Measurements from ENCODE around the gene ALDH1L1. TPM values are rescaled to one million over a fixed set of nuclear protein-coding genes. Genes with fewer than 3 reads are reported as not detected.

The ALDH1L1 gene
- total and polyA plus RNA-seq, 2 experiments from 2014 or later: 1.0 to 1.3 TPM

DNA sequence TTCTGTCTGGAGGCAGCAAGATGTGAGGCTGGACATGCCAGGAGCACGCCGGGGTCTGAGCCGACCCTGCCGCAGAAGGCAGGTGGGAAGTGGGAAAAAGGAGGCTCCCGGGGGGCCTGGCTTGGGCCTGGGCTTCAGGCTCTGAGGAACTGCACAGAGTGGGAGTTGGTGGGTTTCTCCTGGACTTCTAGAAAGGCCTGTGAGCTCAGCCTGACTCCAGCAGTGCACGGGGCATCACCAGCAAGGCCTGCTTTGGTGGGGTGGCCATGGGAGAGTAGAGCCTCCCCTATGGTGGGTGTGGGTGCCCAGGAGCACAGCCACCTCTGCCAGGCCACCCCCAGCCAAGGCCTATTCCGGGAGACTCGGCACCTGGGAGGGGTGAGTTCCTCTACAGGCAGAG is 78.4 kb downstream of the ALDH1L1 start:
- Histone ChIP-seq H3K27ac (ENCODE audit: low read depth) (no peak overlapping the region), H3K9me2 (ENCODE audit: insufficient read depth) (no peaks in the 10 kb centered on the region), H3F3A (replicated peaks; ENCODE audit: low read depth) (no peaks in the 10 kb centered on the region), H3K4me2 (no peak overlapping the region), H3K4me1 (ENCODE audit: insufficient read depth) (no peaks in the 10 kb centered on the region), H3K36me3 (ENCODE audit: insufficient read depth) (no peaks in the 10 kb centered on the region; the same call in 1 of the 2 replicates), H3K4me3 (no peak overlapping the region), H2AFZ (no peak overlapping the region), H4K20me1 (replicated peaks; ENCODE audit: insufficient read depth) (no peaks in the 10 kb centered on the region), H3K27me3 (ENCODE audit: insufficient read depth) (no peaks in the 10 kb centered on the region), H3K79me2 (replicated peaks; ENCODE audit: insufficient read depth) (no peaks in the 10 kb centered on the region)
- no peaks in the 10 kb centered on the region for H3K27me3 Mint-ChIP-seq (ENCODE audit: insufficient read depth, low read depth, poor library complexity)
- no peak overlapping the region for H3K27ac Mint-ChIP-seq
- no peak for TF ChIP-seq ZNF331 (CRISPR knock-in tag; IDR thresholded peaks at IDR 0.05; ENCODE audit: low read depth)
- TF ChIP-seq ZNF114 (CRISPR knock-in tag; IDR thresholded peaks at IDR 0.05): no peak
- TF ChIP-seq NANOG (IDR thresholded peaks at IDR 0.05; ENCODE audit: borderline replicate concordance): no peak
- no peak for TF ChIP-seq POLR2AphosphoS5 (IDR thresholded peaks at IDR 0.05; ENCODE audit: low read depth)
- TF ChIP-seq STAT1 (IDR thresholded peaks at IDR 0.05; ENCODE audit: unreplicated experiment): no peak
- TF ChIP-seq EZH2phosphoT487 (IDR thresholded peaks at IDR 0.05; ENCODE audit: unreplicated experiment): no peak
- TF ChIP-seq, protein P1, sequence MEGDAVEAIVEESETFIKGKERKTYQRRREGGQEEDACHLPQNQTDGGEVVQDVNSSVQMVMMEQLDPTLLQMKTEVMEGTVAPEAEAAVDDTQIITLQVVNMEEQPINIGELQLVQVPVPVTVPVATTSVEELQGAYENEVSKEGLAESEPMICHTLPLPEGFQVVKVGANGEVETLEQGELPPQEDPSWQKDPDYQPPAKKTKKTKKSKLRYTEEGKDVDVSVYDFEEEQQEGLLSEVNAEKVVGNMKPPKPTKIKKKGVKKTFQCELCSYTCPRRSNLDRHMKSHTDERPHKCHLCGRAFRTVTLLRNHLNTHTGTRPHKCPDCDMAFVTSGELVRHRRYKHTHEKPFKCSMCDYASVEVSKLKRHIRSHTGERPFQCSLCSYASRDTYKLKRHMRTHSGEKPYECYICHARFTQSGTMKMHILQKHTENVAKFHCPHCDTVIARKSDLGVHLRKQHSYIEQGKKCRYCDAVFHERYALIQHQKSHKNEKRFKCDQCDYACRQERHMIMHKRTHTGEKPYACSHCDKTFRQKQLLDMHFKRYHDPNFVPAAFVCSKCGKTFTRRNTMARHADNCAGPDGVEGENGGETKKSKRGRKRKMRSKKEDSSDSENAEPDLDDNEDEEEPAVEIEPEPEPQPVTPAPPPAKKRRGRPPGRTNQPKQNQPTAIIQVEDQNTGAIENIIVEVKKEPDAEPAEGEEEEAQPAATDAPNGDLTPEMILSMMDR (conservative IDR thresholded peaks at IDR 0.05; ENCODE audit: low read depth in 2 of 2): no peak
- TF ChIP-seq JUNB (IDR thresholded peaks at IDR 0.05; ENCODE audit: unreplicated experiment): no peak
- TF ChIP-seq, protein P2, sequence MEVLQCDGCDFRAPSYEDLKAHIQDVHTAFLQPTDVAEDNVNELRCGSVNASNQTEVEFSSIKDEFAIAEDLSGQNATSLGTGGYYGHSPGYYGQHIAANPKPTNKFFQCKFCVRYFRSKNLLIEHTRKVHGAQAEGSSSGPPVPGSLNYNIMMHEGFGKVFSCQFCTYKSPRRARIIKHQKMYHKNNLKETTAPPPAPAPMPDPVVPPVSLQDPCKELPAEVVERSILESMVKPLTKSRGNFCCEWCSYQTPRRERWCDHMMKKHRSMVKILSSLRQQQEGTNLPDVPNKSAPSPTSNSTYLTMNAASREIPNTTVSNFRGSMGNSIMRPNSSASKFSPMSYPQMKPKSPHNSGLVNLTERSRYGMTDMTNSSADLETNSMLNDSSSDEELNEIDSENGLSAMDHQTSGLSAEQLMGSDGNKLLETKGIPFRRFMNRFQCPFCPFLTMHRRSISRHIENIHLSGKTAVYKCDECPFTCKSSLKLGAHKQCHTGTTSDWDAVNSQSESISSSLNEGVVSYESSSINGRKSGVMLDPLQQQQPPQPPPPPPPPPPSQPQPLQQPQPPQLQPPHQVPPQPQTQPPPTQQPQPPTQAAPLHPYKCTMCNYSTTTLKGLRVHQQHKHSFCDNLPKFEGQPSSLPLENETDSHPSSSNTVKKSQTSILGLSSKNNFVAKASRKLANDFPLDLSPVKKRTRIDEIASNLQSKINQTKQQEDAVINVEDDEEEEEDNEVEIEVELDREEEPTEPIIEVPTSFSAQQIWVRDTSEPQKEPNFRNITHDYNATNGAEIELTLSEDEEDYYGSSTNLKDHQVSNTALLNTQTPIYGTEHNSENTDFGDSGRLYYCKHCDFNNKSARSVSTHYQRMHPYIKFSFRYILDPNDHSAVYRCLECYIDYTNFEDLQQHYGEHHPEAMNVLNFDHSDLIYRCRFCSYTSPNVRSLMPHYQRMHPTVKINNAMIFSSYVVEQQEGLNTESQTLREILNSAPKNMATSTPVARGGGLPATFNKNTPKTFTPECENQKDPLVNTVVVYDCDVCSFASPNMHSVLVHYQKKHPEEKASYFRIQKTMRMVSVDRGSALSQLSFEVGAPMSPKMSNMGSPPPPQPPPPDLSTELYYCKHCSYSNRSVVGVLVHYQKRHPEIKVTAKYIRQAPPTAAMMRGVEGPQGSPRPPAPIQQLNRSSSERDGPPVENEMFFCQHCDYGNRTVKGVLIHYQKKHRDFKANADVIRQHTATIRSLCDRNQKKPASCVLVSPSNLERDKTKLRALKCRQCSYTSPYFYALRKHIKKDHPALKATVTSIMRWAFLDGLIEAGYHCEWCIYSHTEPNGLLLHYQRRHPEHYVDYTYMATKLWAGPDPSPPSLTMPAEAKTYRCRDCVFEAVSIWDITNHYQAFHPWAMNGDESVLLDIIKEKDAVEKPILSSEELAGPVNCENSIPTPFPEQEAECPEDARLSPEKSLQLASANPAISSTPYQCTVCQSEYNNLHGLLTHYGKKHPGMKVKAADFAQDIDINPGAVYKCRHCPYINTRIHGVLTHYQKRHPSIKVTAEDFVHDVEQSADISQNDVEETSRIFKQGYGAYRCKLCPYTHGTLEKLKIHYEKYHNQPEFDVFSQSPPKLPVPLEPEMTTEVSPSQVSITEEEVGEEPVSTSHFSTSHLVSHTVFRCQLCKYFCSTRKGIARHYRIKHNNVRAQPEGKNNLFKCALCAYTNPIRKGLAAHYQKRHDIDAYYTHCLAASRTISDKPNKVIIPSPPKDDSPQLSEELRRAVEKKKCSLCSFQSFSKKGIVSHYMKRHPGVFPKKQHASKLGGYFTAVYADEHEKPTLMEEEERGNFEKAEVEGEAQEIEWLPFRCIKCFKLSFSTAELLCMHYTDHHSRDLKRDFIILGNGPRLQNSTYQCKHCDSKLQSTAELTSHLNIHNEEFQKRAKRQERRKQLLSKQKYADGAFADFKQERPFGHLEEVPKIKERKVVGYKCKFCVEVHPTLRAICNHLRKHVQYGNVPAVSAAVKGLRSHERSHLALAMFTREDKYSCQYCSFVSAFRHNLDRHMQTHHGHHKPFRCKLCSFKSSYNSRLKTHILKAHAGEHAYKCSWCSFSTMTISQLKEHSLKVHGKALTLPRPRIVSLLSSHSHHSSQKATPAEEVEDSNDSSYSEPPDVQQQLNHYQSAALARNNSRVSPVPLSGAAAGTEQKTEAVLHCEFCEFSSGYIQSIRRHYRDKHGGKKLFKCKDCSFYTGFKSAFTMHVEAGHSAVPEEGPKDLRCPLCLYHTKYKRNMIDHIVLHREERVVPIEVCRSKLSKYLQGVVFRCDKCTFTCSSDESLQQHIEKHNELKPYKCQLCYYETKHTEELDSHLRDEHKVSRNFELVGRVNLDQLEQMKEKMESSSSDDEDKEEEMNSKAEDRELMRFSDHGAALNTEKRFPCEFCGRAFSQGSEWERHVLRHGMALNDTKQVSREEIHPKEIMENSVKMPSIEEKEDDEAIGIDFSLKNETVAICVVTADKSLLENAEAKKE (CRISPR knock-in tag; IDR thresholded peaks at IDR 0.05): no peak
- no peak for TF ChIP-seq CREB1 (CRISPR knock-in tag; IDR thresholded peaks at IDR 0.05; ENCODE audit: low read depth)
- TF ChIP-seq, protein P3, sequence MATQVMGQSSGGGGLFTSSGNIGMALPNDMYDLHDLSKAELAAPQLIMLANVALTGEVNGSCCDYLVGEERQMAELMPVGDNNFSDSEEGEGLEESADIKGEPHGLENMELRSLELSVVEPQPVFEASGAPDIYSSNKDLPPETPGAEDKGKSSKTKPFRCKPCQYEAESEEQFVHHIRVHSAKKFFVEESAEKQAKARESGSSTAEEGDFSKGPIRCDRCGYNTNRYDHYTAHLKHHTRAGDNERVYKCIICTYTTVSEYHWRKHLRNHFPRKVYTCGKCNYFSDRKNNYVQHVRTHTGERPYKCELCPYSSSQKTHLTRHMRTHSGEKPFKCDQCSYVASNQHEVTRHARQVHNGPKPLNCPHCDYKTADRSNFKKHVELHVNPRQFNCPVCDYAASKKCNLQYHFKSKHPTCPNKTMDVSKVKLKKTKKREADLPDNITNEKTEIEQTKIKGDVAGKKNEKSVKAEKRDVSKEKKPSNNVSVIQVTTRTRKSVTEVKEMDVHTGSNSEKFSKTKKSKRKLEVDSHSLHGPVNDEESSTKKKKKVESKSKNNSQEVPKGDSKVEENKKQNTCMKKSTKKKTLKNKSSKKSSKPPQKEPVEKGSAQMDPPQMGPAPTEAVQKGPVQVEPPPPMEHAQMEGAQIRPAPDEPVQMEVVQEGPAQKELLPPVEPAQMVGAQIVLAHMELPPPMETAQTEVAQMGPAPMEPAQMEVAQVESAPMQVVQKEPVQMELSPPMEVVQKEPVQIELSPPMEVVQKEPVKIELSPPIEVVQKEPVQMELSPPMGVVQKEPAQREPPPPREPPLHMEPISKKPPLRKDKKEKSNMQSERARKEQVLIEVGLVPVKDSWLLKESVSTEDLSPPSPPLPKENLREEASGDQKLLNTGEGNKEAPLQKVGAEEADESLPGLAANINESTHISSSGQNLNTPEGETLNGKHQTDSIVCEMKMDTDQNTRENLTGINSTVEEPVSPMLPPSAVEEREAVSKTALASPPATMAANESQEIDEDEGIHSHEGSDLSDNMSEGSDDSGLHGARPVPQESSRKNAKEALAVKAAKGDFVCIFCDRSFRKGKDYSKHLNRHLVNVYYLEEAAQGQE (IDR thresholded peaks at IDR 0.05; ENCODE audit: unreplicated experiment): no peak
- DNase-seq (ENCODE audit: low spot score): no peak
- no peak for ATAC-seq
- H3K4me1 Mint-ChIP-seq: no peaks in the 10 kb centered on the region; the same call in 2 of the 3 replicates
- H3K36me3 Mint-ChIP-seq (ENCODE audit: low read depth): peaks cover 5% of the 10 kb centered on the region; the same call in 1 of the 3 replicates
- H3K4me3 Mint-ChIP-seq: no peak overlapping the region
- peaks cover 17% of the 10 kb centered on the region for H3K9me3 Mint-ChIP-seq
